Fibroblast of villous mesenchyme (primary cell): Measurements from ENCODE around the gene MEP1B. TPM values are rescaled to one million over a fixed set of nuclear protein-coding genes. Genes with fewer than 3 reads are reported as not detected.
"Not testable (repeated sequence)": the region's sequence is repeated elsewhere in the genome, so short reads cannot be mapped to it uniquely, and the experiment has no call there.

Experiments used
- DNase-seq: peaks from one replicate; pipeline ENCODE4 v3.0.0-alpha.2; 2010; ENCODE audit warnings: low read depth
- H3K4me3 ChIP-seq: 2 replicates; pipeline ENCODE4 v1.5.1; 2011; ENCODE audit warnings: low read depth, mild to moderate bottlenecking, low read length
- total RNA-seq: library from RNA; depleted of rRNA; stranded (reverse); fragments of >200 nt; gene quantifications from 2 replicates; pipeline ENCODE4 v1.2.3, GENCODE V29; 2012
- TF ChIP-seq, protein P1 (sequence below): IDR thresholded peaks from 2 replicates; pipeline ENCODE4 v1.5.1; 2012; ENCODE audit warnings: low read depth, mild to moderate bottlenecking, low read length; ENCODE audit not compliant: insufficient read depth

The MEP1B gene
- total RNA-seq: under 0.01 and 0.64 TPM in 2 replicates

GRCh38 chr18:32189790-32190189 is at the start of gene MEP1B:
Gene MEP1B, plus strand, starts transcription at chr18:32190039. Its CDS starts 32 bp downstream, at chr18:32190071.
- no peak for DNase-seq
- TF ChIP-seq, protein P1, sequence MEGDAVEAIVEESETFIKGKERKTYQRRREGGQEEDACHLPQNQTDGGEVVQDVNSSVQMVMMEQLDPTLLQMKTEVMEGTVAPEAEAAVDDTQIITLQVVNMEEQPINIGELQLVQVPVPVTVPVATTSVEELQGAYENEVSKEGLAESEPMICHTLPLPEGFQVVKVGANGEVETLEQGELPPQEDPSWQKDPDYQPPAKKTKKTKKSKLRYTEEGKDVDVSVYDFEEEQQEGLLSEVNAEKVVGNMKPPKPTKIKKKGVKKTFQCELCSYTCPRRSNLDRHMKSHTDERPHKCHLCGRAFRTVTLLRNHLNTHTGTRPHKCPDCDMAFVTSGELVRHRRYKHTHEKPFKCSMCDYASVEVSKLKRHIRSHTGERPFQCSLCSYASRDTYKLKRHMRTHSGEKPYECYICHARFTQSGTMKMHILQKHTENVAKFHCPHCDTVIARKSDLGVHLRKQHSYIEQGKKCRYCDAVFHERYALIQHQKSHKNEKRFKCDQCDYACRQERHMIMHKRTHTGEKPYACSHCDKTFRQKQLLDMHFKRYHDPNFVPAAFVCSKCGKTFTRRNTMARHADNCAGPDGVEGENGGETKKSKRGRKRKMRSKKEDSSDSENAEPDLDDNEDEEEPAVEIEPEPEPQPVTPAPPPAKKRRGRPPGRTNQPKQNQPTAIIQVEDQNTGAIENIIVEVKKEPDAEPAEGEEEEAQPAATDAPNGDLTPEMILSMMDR: no peak

GRCh38 chr18:32148185-32148870 is 41.5 kb upstream of the MEP1B start:
- H3K4me3 ChIP-seq: no peak overlapping the region
- TF ChIP-seq, protein P1: no peak
- DNase-seq: no peak

More at GRCh38 chr18:32189790-32190189, at the start of gene MEP1B:
- H3K4me3 ChIP-seq: no peak within 1 kb of the TSS

GRCh38 chr18:32152705-32153448 is 37.0 kb upstream of the MEP1B start:
- no peak overlapping the region for H3K4me3 ChIP-seq
- TF ChIP-seq, protein P1: no peak
- DNase-seq: no peak

DNA sequence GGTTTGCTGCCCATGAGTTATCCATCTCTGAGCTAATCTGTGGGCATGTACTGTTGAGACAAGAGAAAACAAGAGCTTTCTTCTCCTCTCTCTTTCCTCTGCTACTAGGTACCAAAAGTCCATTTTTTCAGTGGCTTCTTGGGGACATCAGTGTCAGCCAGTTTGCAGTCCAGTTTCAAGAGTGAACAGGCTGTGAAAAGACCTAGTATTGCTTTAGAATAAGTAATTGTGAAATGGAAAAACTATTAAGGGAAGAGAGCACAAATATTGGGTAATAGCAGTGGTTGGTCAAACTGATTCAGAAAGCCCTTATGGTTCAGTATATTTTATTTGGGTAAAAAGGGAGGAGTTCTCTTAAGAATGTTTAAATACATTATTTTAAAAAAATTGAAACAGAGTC is 33.0 kb upstream of the MEP1B start:
- no peak overlapping the region for H3K4me3 ChIP-seq
- TF ChIP-seq, protein P1: no peak
- DNase-seq: no peak

DNA sequence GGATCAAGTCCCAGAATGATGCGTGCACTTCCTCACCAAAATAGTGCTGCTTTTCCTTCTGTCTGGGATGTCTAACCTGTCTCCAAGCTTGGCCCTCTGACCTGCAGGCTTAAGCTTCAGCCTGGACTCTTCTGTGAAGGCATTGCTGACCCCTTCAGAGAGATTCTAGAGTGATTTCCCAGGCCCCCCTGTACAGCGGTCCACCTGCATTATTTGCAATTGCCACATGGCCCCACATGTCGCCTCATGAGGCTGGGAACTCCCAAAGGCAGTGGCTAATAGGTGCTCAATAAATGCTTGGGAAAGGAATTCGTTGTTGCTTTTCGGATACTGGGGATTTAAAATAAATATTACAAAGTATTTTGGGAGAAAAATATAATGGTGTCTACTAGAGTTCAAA is 32.3 kb upstream of the MEP1B start:
- DNase-seq: no peak
- TF ChIP-seq, protein P1: no peak
- no peak overlapping the region for H3K4me3 ChIP-seq

DNA sequence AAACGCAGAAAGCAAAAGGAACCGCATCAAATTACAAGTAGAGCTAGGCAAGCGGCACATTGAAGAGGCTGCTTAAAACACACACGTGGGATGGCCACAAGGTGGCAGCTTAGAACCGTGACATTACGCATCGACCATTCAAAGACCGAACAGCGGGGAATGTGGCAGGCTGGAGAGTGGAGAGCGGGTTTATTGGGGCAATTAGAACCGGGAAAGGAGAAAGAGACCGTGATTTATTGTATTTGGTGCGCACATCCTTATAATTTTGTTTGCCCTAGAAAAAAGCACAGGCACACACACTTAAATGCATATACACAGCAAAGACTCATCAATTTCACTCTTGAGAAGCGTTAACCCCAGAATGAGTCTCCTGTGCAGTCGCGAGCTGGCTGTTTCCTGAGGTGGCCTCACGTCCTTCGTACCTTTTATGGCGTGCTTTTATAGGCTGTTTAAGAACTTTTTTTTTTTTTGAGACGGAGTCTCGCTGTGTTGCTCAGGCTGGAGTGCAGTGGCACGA is 31.7 kb upstream of the MEP1B start:
- peak overlapping the region; percentile 34 for H3K4me3 ChIP-seq

DNA sequence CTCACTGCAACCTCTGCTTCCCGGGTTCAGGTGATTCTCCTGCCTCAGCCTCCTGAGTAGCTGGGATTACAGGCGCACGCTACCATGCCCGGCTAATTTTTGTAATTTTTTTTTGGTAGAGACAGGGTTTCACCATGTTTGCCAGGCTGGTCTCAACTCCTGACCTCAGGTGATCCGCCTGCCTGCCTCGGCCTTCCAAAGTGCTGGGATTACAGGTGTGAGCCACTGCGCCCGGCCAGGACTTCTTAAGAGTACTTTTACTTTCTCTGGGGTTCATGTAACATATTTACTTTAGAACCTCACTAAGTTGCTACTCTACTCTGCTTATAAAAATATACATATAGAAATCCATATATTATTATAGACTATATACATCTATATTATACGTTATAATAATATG is 31.2 kb upstream of the MEP1B start:
- not testable (repeated sequence) for H3K4me3 ChIP-seq, DNase-seq

More for the DNA sequence above, 31.7 kb upstream of the MEP1B start:
- TF ChIP-seq, protein P1: peak; percentile 88
- peak; percentile 88 for DNase-seq
